Measurements from ENCODE around the gene THRB.
"Not testable (repeated sequence)": the region's sequence is repeated elsewhere in the genome, so short reads cannot be mapped to it uniquely, and the experiment has no call there.

The THRB gene

DNA sequence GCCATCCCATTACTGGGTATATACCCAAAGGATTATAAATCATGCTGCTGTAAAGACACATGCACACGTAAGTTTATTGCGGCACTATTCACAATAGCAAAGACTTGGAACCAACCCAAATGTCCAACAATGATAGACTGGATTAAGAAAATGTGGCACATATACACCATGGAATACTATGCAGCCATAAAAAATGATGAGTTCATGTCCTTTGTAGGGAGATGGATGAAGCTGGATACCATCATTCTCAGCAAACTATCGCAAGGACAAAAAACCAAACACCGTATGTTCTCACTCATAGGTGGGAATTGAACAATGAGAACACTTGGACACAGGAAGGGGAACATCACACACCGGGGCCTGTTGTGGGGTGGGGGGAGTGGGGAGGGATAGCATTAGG lies 95.9 kb downstream of the THRB start:
- H3K27ac ChIP-seq (ENCODE audit: extremely low read depth, low read depth, low read length); CTCF ChIA-PET; H3K9me3 ChIP-seq (ENCODE audit: control insufficient read depth, insufficient read depth, low read depth, low read length); H3K36me3 ChIP-seq (ENCODE audit: control insufficient read depth in 2 of 2, insufficient read depth in 1 of 2, low read length in 2 of 2); H3K4me3 ChIP-seq (ENCODE audit: low read depth, low read length); POLR2A ChIA-PET: not testable (repeated sequence)
- H3K4me1 ChIP-seq (ENCODE audit: control insufficient read depth, insufficient read depth, low read length): peaks cover 13% of the 10 kb centered on the region
- TF ChIP-seq ZNF146 (tag by site-specific recombination; IDR thresholded peaks at IDR 0.05): peak; percentile 93
- TF ChIP-seq, protein P1, sequence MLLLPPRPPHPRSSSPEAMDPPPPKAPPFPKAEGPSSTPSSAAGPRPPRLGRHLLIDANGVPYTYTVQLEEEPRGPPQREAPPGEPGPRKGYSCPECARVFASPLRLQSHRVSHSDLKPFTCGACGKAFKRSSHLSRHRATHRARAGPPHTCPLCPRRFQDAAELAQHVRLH (tag by site-specific recombination; IDR thresholded peaks at IDR 0.05): 0 out of 2 replicates have a peak, but pooled peaks have one; percentile 51

DNA sequence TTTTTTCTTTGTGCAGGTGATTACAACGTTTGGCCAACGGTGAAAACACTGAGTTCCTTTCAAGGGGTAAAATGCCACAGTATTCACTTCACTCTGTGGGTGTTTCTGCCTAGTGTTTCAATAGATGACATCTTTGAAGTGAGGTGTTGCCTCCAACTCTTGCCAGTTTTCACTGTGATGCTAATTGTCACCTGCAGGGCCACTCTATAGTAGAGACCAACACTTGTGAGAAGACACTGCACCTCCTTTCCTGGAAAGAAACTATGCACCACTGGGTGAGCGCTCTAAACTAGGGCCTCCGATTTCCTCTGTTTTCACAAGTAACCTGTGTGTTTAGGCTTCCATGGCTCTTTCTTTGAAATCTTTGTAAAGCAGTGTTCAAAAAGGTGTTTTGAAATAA lies 98.3 kb downstream of the THRB start:
- H3K36me3 ChIP-seq (ENCODE audit: control insufficient read depth in 2 of 2, insufficient read depth in 1 of 2, low read length in 2 of 2): no peaks in the 10 kb centered on the region
- no peak overlapping the region for H3K27ac ChIP-seq (ENCODE audit: extremely low read depth, low read depth, low read length)
- ChIA-PET POLR2A (no interaction called here), CTCF (no interaction called here)
- peaks cover 6% of the 10 kb centered on the region for H3K4me1 ChIP-seq (ENCODE audit: control insufficient read depth, insufficient read depth, low read length)
- TF ChIP-seq, protein P2, sequence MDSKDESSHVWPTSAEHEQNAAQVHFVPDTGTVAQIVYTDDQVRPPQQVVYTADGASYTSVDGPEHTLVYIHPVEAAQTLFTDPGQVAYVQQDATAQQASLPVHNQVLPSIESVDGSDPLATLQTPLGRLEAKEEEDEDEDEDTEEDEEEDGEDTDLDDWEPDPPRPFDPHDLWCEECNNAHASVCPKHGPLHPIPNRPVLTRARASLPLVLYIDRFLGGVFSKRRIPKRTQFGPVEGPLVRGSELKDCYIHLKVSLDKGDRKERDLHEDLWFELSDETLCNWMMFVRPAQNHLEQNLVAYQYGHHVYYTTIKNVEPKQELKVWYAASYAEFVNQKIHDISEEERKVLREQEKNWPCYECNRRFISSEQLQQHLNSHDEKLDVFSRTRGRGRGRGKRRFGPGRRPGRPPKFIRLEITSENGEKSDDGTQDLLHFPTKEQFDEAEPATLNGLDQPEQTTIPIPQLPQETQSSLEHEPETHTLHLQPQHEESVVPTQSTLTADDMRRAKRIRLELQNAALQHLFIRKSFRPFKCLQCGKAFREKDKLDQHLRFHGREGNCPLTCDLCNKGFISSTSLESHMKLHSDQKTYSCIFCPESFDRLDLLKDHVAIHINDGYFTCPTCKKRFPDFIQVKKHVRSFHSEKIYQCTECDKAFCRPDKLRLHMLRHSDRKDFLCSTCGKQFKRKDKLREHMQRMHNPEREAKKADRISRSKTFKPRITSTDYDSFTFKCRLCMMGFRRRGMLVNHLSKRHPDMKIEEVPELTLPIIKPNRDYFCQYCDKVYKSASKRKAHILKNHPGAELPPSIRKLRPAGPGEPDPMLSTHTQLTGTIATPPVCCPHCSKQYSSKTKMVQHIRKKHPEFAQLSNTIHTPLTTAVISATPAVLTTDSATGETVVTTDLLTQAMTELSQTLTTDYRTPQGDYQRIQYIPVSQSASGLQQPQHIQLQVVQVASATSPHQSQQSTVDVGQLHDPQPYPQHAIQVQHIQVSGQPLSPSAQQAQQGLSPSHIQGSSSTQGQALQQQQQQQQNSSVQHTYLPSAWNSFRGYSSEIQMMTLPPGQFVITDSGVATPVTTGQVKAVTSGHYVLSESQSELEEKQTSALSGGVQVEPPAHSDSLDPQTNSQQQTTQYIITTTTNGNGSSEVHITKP (tag by site-specific recombination; IDR thresholded peaks at IDR 0.05): 0 out of 2 replicates have a peak, but pooled peaks have one; percentile 32
- no peak for TF ChIP-seq ZNF791 (tag by site-specific recombination; IDR thresholded peaks at IDR 0.05)
- no peak for TF ChIP-seq ZSCAN23 (tag by site-specific recombination; IDR thresholded peaks at IDR 0.05)
- H3K4me3 ChIP-seq (ENCODE audit: low read depth, low read length): no peak overlapping the region
- no peaks in the 10 kb centered on the region for H3K9me3 ChIP-seq (ENCODE audit: control insufficient read depth, insufficient read depth, low read depth, low read length)

DNA sequence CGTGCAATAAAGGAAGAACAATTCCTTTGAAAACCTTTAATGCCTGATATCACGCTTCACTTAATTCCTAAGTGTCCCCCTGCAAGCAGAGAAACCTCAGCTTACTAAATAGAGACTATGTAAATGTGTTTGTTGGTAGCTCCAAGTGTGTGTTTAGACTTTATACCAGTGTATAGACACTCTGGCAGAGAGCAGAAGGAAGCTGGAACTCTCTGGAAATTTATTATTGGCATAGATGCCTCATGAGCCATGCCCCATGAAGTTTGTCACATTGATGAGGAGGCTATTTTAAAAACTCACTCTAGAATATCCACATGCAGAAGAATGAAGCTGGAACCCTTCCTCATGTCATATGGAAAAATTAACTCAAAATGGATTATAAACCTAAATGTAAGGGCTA lies 99.9 kb downstream of the THRB start:
- H3K4me3 ChIP-seq (ENCODE audit: low read depth, low read length): no peak overlapping the region
- ChIA-PET POLR2A (no interaction called here), CTCF (no interaction called here)
- TF ChIP-seq, protein P3, sequence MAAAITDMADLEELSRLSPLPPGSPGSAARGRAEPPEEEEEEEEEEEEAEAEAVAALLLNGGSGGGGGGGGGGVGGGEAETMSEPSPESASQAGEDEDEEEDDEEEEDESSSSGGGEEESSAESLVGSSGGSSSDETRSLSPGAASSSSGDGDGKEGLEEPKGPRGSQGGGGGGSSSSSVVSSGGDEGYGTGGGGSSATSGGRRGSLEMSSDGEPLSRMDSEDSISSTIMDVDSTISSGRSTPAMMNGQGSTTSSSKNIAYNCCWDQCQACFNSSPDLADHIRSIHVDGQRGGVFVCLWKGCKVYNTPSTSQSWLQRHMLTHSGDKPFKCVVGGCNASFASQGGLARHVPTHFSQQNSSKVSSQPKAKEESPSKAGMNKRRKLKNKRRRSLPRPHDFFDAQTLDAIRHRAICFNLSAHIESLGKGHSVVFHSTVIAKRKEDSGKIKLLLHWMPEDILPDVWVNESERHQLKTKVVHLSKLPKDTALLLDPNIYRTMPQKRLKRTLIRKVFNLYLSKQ (tag by site-specific recombination; IDR thresholded peaks at IDR 0.05; ENCODE audit: borderline replicate concordance): no peak
- TF ChIP-seq, protein P4, sequence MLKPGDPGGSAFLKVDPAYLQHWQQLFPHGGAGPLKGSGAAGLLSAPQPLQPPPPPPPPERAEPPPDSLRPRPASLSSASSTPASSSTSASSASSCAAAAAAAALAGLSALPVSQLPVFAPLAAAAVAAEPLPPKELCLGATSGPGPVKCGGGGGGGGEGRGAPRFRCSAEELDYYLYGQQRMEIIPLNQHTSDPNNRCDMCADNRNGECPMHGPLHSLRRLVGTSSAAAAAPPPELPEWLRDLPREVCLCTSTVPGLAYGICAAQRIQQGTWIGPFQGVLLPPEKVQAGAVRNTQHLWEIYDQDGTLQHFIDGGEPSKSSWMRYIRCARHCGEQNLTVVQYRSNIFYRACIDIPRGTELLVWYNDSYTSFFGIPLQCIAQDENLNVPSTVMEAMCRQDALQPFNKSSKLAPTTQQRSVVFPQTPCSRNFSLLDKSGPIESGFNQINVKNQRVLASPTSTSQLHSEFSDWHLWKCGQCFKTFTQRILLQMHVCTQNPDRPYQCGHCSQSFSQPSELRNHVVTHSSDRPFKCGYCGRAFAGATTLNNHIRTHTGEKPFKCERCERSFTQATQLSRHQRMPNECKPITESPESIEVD (tag by site-specific recombination; IDR thresholded peaks at IDR 0.05): peak; percentile 48
- no peak for TF ChIP-seq ZNF341 (tag by site-specific recombination; IDR thresholded peaks at IDR 0.05; ENCODE audit: low read depth)
- H3K9me3 ChIP-seq (ENCODE audit: control insufficient read depth, insufficient read depth, low read depth, low read length): no peaks in the 10 kb centered on the region
- H3K4me1 ChIP-seq (ENCODE audit: control insufficient read depth, insufficient read depth, low read length): no peaks in the 10 kb centered on the region
- no peaks in the 10 kb centered on the region for H3K36me3 ChIP-seq (ENCODE audit: control insufficient read depth in 2 of 2, insufficient read depth in 1 of 2, low read length in 2 of 2)
- H3K27ac ChIP-seq (ENCODE audit: extremely low read depth, low read depth, low read length): no peak overlapping the region

DNA sequence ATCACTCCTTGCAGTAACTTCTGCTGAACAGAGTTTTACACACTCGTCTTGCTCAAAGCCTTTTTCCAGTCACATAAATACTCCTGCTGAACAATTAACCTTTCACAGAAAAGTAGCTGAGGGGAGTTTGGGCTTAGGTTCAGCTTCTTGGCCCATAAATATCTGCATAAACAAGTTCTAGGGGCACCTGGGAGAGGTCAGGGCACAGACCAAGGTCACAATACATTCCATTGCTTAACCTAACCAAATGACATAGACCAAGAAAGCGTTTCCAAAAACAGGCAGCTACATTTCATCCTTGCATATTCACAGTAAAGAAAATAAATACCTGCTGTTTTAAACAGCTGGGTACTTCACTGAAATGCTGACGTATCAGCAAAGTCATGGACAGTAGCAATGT lies 101.3 kb downstream of the THRB start:
- no peak overlapping the region for H3K4me3 ChIP-seq (ENCODE audit: low read depth, low read length)
- TF ChIP-seq ZNF571 (tag by site-specific recombination; IDR thresholded peaks at IDR 0.05) (no peak), ZNF624 (tag by site-specific recombination; IDR thresholded peaks at IDR 0.05) (no peak), TRIM28 (IDR thresholded peaks at IDR 0.05; ENCODE audit: borderline replicate concordance, low read length) (no peak), ZFP3 (tag by site-specific recombination; IDR thresholded peaks at IDR 0.05; ENCODE audit: low read depth) (no peak), MEIS1 (CRISPR knock-in tag; IDR thresholded peaks at IDR 0.05; ENCODE audit: borderline replicate concordance) (no peak), YY1 (tag by site-specific recombination; IDR thresholded peaks at IDR 0.05) (no peak), OSR2 (tag by site-specific recombination; IDR thresholded peaks at IDR 0.05) (no peak), ZNF184 (tag by site-specific recombination; IDR thresholded peaks at IDR 0.05) (no peak), KLF1 (tag by site-specific recombination; IDR thresholded peaks at IDR 0.05) (no peak), HOXD13 (CRISPR knock-in tag; IDR thresholded peaks at IDR 0.05; ENCODE audit: borderline replicate concordance) (no peak), ZNF560 (tag by site-specific recombination; IDR thresholded peaks at IDR 0.05; ENCODE audit: borderline replicate concordance) (no peak)
- TF ChIP-seq, protein P5, sequence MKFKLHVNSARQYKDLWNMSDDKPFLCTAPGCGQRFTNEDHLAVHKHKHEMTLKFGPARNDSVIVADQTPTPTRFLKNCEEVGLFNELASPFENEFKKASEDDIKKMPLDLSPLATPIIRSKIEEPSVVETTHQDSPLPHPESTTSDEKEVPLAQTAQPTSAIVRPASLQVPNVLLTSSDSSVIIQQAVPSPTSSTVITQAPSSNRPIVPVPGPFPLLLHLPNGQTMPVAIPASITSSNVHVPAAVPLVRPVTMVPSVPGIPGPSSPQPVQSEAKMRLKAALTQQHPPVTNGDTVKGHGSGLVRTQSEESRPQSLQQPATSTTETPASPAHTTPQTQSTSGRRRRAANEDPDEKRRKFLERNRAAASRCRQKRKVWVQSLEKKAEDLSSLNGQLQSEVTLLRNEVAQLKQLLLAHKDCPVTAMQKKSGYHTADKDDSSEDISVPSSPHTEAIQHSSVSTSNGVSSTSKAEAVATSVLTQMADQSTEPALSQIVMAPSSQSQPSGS (tag by site-specific recombination; IDR thresholded peaks at IDR 0.05; ENCODE audit: low read depth): no peak

More for the DNA sequence above, 101.3 kb downstream of the THRB start:
- ChIA-PET POLR2A (no interaction called here), CTCF (no interaction called here)
- Histone ChIP-seq H3K4me1 (ENCODE audit: control insufficient read depth, insufficient read depth, low read length) (0 out of 2 replicates have a peak, but pooled peaks cover 3% of the 10 kb centered on the region), H3K9me3 (ENCODE audit: control insufficient read depth, insufficient read depth, low read depth, low read length) (no peaks in the 10 kb centered on the region), H3K27ac (ENCODE audit: extremely low read depth, low read depth, low read length) (no peak overlapping the region), H3K36me3 (ENCODE audit: control insufficient read depth in 2 of 2, insufficient read depth in 1 of 2, low read length in 2 of 2) (no peaks in the 10 kb centered on the region)
